ENCODE data around the gene LRP1B.

DNA sequence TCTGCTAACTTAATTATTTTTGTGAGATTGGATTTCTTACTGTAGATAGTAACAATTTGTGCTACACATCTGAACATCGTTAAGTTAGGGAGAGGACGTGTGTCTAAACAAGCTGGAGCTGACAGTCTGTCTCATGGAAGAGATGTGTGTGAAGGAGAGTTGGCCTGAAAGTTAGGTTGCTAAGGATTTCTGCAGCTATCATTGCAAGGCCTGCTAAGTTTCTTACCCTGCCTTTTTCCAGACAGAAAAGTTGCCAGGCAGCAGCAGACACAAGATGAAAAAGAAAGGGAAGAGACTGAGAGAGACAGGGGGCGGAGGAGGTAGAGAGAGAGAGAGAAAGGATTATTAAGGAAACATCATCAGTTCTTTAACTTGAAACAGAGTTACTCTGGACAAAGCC is 4.1 kb upstream of the LRP1B start:
- no peak for TF ChIP-seq POLR2AphosphoS5 (IDR thresholded peaks at IDR 0.05; ENCODE audit: low read depth, low read length)
- TF ChIP-seq, protein P1, sequence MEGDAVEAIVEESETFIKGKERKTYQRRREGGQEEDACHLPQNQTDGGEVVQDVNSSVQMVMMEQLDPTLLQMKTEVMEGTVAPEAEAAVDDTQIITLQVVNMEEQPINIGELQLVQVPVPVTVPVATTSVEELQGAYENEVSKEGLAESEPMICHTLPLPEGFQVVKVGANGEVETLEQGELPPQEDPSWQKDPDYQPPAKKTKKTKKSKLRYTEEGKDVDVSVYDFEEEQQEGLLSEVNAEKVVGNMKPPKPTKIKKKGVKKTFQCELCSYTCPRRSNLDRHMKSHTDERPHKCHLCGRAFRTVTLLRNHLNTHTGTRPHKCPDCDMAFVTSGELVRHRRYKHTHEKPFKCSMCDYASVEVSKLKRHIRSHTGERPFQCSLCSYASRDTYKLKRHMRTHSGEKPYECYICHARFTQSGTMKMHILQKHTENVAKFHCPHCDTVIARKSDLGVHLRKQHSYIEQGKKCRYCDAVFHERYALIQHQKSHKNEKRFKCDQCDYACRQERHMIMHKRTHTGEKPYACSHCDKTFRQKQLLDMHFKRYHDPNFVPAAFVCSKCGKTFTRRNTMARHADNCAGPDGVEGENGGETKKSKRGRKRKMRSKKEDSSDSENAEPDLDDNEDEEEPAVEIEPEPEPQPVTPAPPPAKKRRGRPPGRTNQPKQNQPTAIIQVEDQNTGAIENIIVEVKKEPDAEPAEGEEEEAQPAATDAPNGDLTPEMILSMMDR (IDR thresholded peaks at IDR 0.05; ENCODE audit: control extremely low read depth in 1 of 3, insufficient read depth in 1 of 3, low read depth in 1 of 3, low read length in 3 of 3), result no peak
- TF ChIP-seq EZH2 (IDR thresholded peaks at IDR 0.05; ENCODE audit: low read depth, low read length, severe bottlenecking), result no peak

All from H1 (cell line).